NB4 (cell line): ENCODE data around the gene ZNF599.
"Not testable (repeated sequence)": the region's sequence is repeated elsewhere in the genome, so short reads cannot be mapped to it uniquely, and the experiment has no call there.

Experiments used
- DNase-seq: peaks from one replicate; pipeline ENCODE4 v3.0.0; 2010; ENCODE audit warnings: low read depth
- H3K4me3 ChIP-seq: one replicate; pipeline ENCODE4 v1.5.1; 2011; ENCODE audit warnings: mild to moderate bottlenecking, low read depth, low read length, moderate library complexity
- CTCF ChIP-seq: IDR thresholded peaks from one replicate; pipeline ENCODE4 v1.5.1; 2012; ENCODE audit warnings: low read depth, low read length
- MAX ChIP-seq: IDR thresholded peaks from 2 replicates; pipeline ENCODE4 v1.6.1; 2011; ENCODE audit warnings: low read depth, low read length
- MYC ChIP-seq: IDR thresholded peaks from 2 replicates; pipeline ENCODE4 v1.6.1; 2011; ENCODE audit warnings: low read depth, low read length
- POLR2A ChIP-seq: IDR thresholded peaks from 2 replicates; pipeline ENCODE4 v1.6.1; 2011; ENCODE audit warnings: mild to moderate bottlenecking; ENCODE audit not compliant: insufficient read length; ENCODE audit errors: extremely low read depth

The ZNF599 gene

GRCh38 chr19:34804115-34804514, 31.1 kb upstream of the ZNF599 start:
- no peak overlapping the region for H3K4me3 ChIP-seq
- DNase-seq: no peak
- no peak for TF ChIP-seq MAX
- no peak for TF ChIP-seq MYC
- TF ChIP-seq POLR2A: no peak
- no peak for TF ChIP-seq CTCF

- not testable (repeated sequence) for DNase-seq, H3K4me3 ChIP-seq
These were observed 23.9 kb upstream of the ZNF599 start for GRCh38 chr19:34796953-34797352.

GRCh38 chr19:34794066-34794960, 21.3 kb upstream of the ZNF599 start:
- TF ChIP-seq MAX: no peak
- no peak for TF ChIP-seq POLR2A
- no peak for DNase-seq
- no peak overlapping the region for H3K4me3 ChIP-seq

GRCh38 chr19:34793565-34793964, 20.6 kb upstream of the ZNF599 start:
- H3K4me3 ChIP-seq: no peak overlapping the region
- TF ChIP-seq MAX (no peak), CTCF (no peak), MYC (no peak), POLR2A (no peak)
- DNase-seq: no peak

GRCh38 chr19:34788074-34788473, 15.1 kb upstream of the ZNF599 start:
- peak; percentile 5 for DNase-seq
- TF ChIP-seq MAX (no peak), MYC (no peak), POLR2A (no peak), CTCF (no peak)
- no peak overlapping the region for H3K4me3 ChIP-seq

- TF ChIP-seq MYC: no peak
- no peak for TF ChIP-seq CTCF
- no peak for TF ChIP-seq POLR2A
- DNase-seq: no peak
- H3K4me3 ChIP-seq: no peak overlapping the region
These were observed 14.2 kb upstream of the ZNF599 start for GRCh38 chr19:34787059-34787824.
